NCI-H82 treated with DMSO at 0.1 percent for 48 hours (cell line): ENCODE data around the gene ARHGAP33.
A peak's percentile ranks its signal among the peaks of the same experiment; 100 is the strongest.

ENCODE experiments used
- DNase-seq: peaks from one replicate; lab custom pipeline; 2025; ENCODE audit not compliant: unreplicated experiment; lab: John Stamatoyannopoulos, UW

ARHGAP33 gene

GRCh38 chr19:35740423-35741202 lies 34.8 kb upstream of the ARHGAP33 start:
- DNase-seq, result peak; percentile 98

- DNase-seq, result peak; percentile 29
Measured at GRCh38 chr19:35741203-35741515, 34.2 kb upstream of the ARHGAP33 start.

GRCh38 chr19:35742121-35742724 lies 33.1 kb upstream of the ARHGAP33 start, which contains the start of gene IGFLR1:
TSS of gene IGFLR1 (minus strand) at chr19:35742452. CDS start at chr19:35741180, 1,272 bp downstream.
- no peak for DNase-seq

- no peak for DNase-seq
Measured at GRCh38 chr19:35743640-35744429, 31.5 kb upstream of the ARHGAP33 start.

- peak; percentile 91 for DNase-seq
Measured at GRCh38 chr19:35744430-35745327, 30.7 kb upstream of the ARHGAP33 start.

GRCh38 chr19:35745328-35746086 lies 29.9 kb upstream of the ARHGAP33 start, which contains the start of the genes PSENEN and U2AF1L4:
TSS of gene PSENEN (plus strand) at chr19:35745651. CDS start at chr19:35745931, 280 bp downstream.
TSS of gene U2AF1L4 (minus strand) at chr19:35745418. CDS start at chr19:35745391, 27 bp downstream.
- peak; percentile 95 for DNase-seq

- DNase-seq, result no peak
Measured at GRCh38 chr19:35746087-35746462, 29.3 kb upstream of the ARHGAP33 start.

- DNase-seq, result no peak
Measured at GRCh38 chr19:35746531-35746930, 28.8 kb upstream of the ARHGAP33 start.

GRCh38 chr19:35748106-35749020 lies 27.0 kb upstream of the ARHGAP33 start, which contains the start of gene LIN37:
TSS of gene LIN37 (plus strand) at chr19:35748576. CDS start at chr19:35748725, 149 bp downstream.
- DNase-seq, result peak; percentile 96

- no peak for DNase-seq
Measured at GRCh38 chr19:35750167-35750566, 25.2 kb upstream of the ARHGAP33 start.

GRCh38 chr19:35751839-35752745 lies 23.3 kb upstream of the ARHGAP33 start:
- DNase-seq, result no peak

GRCh38 chr19:35752746-35753350 lies 22.5 kb upstream of the ARHGAP33 start:
- no peak for DNase-seq

GRCh38 chr19:35753634-35754369 lies 21.6 kb upstream of the ARHGAP33 start:
- no peak for DNase-seq

GRCh38 chr19:35754370-35755130 lies 20.8 kb upstream of the ARHGAP33 start:
- DNase-seq, result no peak

GRCh38 chr19:35755131-35755549 lies 20.2 kb upstream of the ARHGAP33 start:
- DNase-seq, result peak; percentile 65
